ENCODE data around the gene PYCR2. TPM values are rescaled to one million over a fixed set of nuclear protein-coding genes. Genes with fewer than 3 reads are reported as not detected.
A peak's percentile ranks its signal among the peaks of the same experiment; 100 is the strongest.

PYCR2 gene
- total RNA-seq, 2 donors from 2014 or later, result 34.0 to 61.6 TPM

- peak overlapping the region in 1 of 2 donors; percentile 61 for H3K9ac ChIP-seq (ENCODE audit: low read depth in 2 of 2, low read length in 2 of 2)
- intact Hi-C loops (cut with DNase I), result no loop called here
- no peaks in the 10 kb centered on the region for H3K36me3 ChIP-seq
- DNase-seq, result no peak
- peak overlapping the region; percentile 30 for H3K4me3 ChIP-seq
- H3K27me3 ChIP-seq, result no peaks in the 10 kb centered on the region
- TF ChIP-seq CTCF (IDR thresholded peaks at IDR 0.05), result no peak
- no peaks in the 10 kb centered on the region for H3K9me3 ChIP-seq
- peaks cover 5% of the 10 kb centered on the region for H3K4me1 ChIP-seq
- H3K27ac ChIP-seq, result peak overlapping the region; percentile 56
These were observed 37.7 kb downstream of the PYCR2 start for GRCh38 chr1:225886159-225887029.

GRCh38 chr1:225885336-225885735 is 38.7 kb downstream of the PYCR2 start:
- no peak overlapping the region for H3K4me3 ChIP-seq
- H3K4me1 ChIP-seq, result peaks cover 2% of the 10 kb centered on the region
- no peak overlapping the region for H3K9ac ChIP-seq (ENCODE audit: low read depth in 2 of 2, low read length in 2 of 2)
- no peak overlapping the region for H3K27ac ChIP-seq
- TF ChIP-seq CTCF (IDR thresholded peaks at IDR 0.05), result no peak
- no peaks in the 10 kb centered on the region for H3K27me3 ChIP-seq
- no peak for DNase-seq
- intact Hi-C loops (cut with DNase I), result no loop called here
- no peaks in the 10 kb centered on the region for H3K36me3 ChIP-seq
- no peaks in the 10 kb centered on the region for H3K9me3 ChIP-seq

GRCh38 chr1:225883616-225884265 is 40.3 kb downstream of the PYCR2 start:
- Histone ChIP-seq H3K36me3 (no peaks in the 10 kb centered on the region), H3K9me3 (no peaks in the 10 kb centered on the region), H3K4me3 (peak overlapping the region; percentile 73), H3K27me3 (no peaks in the 10 kb centered on the region), H3K9ac (ENCODE audit: low read depth in 2 of 2, low read length in 2 of 2) (peak overlapping the region; percentile 55 to 99), H3K27ac (peak overlapping the region; percentile 95), H3K4me1 (peaks cover 10% of the 10 kb centered on the region)
- DNase-seq, result peak; percentile 81
- no peak for TF ChIP-seq CTCF (IDR thresholded peaks at IDR 0.05)
- intact Hi-C loops (cut with DNase I), result no loop called here

GRCh38 chr1:225882694-225883615 is 41.1 kb downstream of the PYCR2 start:
- no peaks in the 10 kb centered on the region for H3K27me3 ChIP-seq
- no peaks in the 10 kb centered on the region for H3K9me3 ChIP-seq
- intact Hi-C loops (cut with DNase I), result no loop called here
- DNase-seq, result peak; percentile 64
- peaks cover 13% of the 10 kb centered on the region for H3K4me1 ChIP-seq
- TF ChIP-seq CTCF (IDR thresholded peaks at IDR 0.05), result no peak
- peak overlapping the region; percentile 99 to 100 for H3K9ac ChIP-seq (ENCODE audit: low read depth in 2 of 2, low read length in 2 of 2)
- peak overlapping the region; percentile 73 for H3K4me3 ChIP-seq
- peak overlapping the region; percentile 95 for H3K27ac ChIP-seq
- no peaks in the 10 kb centered on the region for H3K36me3 ChIP-seq
